HepG2 (cell line): ENCODE measurements around the gene PIGV. TPM values are rescaled to one million over a fixed set of nuclear protein-coding genes. Genes with fewer than 3 reads are reported as not detected.

ENCODE experiments used
- BHLHE40 ChIP-seq: IDR thresholded peaks from 2 replicates; pipeline ENCODE4 v1.6.1; 2011; ENCODE audit warnings: low read length, improper control_type of control experiment
- BORCS8-MEF2B ChIP-seq: sonication (generic); formaldehyde crosslinking; IDR thresholded peaks from 2 replicates; pipeline ENCODE4 v1.8.0; 2022; ENCODE audit warnings: mild to moderate bottlenecking, missing genetic modification reagents
- DDIT3 ChIP-seq: sonication (generic); formaldehyde crosslinking; IDR thresholded peaks from 2 replicates; pipeline ENCODE4 v1.4.0; 2020; ENCODE audit warnings: mild to moderate bottlenecking, missing genetic modification reagents
- EP300 ChIP-seq, 3 experiments: sonication (generic) in 1 of 3; formaldehyde crosslinking in 1 of 3; IDR thresholded peaks; 2 replicates each; pipeline versions ENCODE4 v1.5.1 to v1.6.1; 2011 to 2020; ENCODE audit warnings: low read depth in 2 of 3, low read length in 2 of 3, borderline replicate concordance in 1 of 3, improper control_type of control experiment in 1 of 3, mild to moderate bottlenecking in 1 of 3, missing genetic modification reagents in 1 of 3, moderate library complexity in 1 of 3
- KLF13 ChIP-seq: sonication (generic); formaldehyde crosslinking; IDR thresholded peaks from 2 replicates; pipeline ENCODE4 v1.4.0; 2020; ENCODE audit warnings: mild to moderate bottlenecking, missing genetic modification reagents
- NCOR1 ChIP-seq: fragments of 200-600 bp; sonication (generic); IDR thresholded peaks from 2 replicates; pipeline ENCODE4 v1.7.0; 2017; ENCODE audit warnings: antibody characterized with exemption, low read length, borderline replicate concordance
- NFRKB ChIP-seq: fragments of 450-650 bp; IDR thresholded peaks from 2 replicates; pipeline ENCODE4 v1.6.1; 2017
- PAWR ChIP-seq: sonication (generic); formaldehyde crosslinking; IDR thresholded peaks from 2 replicates; pipeline ENCODE4 v1.4.0; 2020; ENCODE audit warnings: missing genetic modification reagents, mild to moderate bottlenecking, borderline replicate concordance
- PBX2 ChIP-seq: IDR thresholded peaks from 2 replicates; pipeline ENCODE4 v1.6.1; 2016; ENCODE audit warnings: control low read depth
- SAFB2 ChIP-seq: sonication (generic); formaldehyde crosslinking; IDR thresholded peaks from 2 replicates; pipeline ENCODE4 v1.5.1; 2020; ENCODE audit warnings: missing genetic modification reagents, low read depth, mild to moderate bottlenecking, borderline replicate concordance
- ZKSCAN1 ChIP-seq: fragments of 150-350 bp; IDR thresholded peaks from 2 replicates; pipeline ENCODE4 v1.6.1; 2014; ENCODE audit warnings: low read length
- ZNF17 ChIP-seq: sonication (generic); formaldehyde crosslinking; IDR thresholded peaks from 2 replicates; pipeline ENCODE4 v1.5.0; 2020; ENCODE audit warnings: mild to moderate bottlenecking, missing genetic modification reagents
- ZNF282 ChIP-seq: fragments of 450-650 bp; IDR thresholded peaks from 2 replicates; pipeline ENCODE4 v1.6.1; 2018; ENCODE audit not compliant: partially characterized antibody
- ZNF317 ChIP-seq: sonication (generic); formaldehyde crosslinking; IDR thresholded peaks from 2 replicates; pipeline ENCODE4 v1.5.0; 2020; ENCODE audit warnings: mild to moderate bottlenecking, missing genetic modification reagents
- ZNF446 ChIP-seq: sonication (generic); formaldehyde crosslinking; IDR thresholded peaks from 2 replicates; pipeline ENCODE4 v1.5.0; 2020; ENCODE audit warnings: mild to moderate bottlenecking, missing genetic modification reagents
- ZNF629 ChIP-seq: sonication (generic); formaldehyde crosslinking; conservative IDR thresholded peaks from 2 replicates; pipeline ENCODE4 v1.5.0; 2020; ENCODE audit warnings: missing genetic modification reagents
- ZNF644 ChIP-seq: IDR thresholded peaks from 2 replicates; pipeline ENCODE4 v1.6.1; 2016; ENCODE audit warnings: low read depth
- ZNF737 ChIP-seq: sonication (generic); formaldehyde crosslinking; IDR thresholded peaks from 2 replicates; pipeline ENCODE4 v1.5.0; 2020; ENCODE audit warnings: missing genetic modification reagents, mild to moderate bottlenecking, borderline replicate concordance
- ZZZ3 ChIP-seq: sonication (generic); formaldehyde crosslinking; IDR thresholded peaks from 2 replicates; pipeline ENCODE4 v1.4.0; 2020; ENCODE audit warnings: missing genetic modification reagents, mild to moderate bottlenecking, borderline replicate concordance
- polyA plus RNA-seq, 8 experiments: library from polyadenylated mRNA; depleted of rRNA in 3 of 8; stranded (reverse) in 7 of 8; unstranded in 1 of 8; fragments of >200 nt; fragmentation: Illumina TruSeq in 4 of 8; extraction: Trizol in 4 of 8; gene quantifications; 2 replicates each; pipeline versions ENCODE4 v1.2.1 to v1.2.3, GENCODE V29; 2011 to 2016; ENCODE audit warnings: low read depth in 4 of 8, missing spikeins in 1 of 8, mixed read lengths in 1 of 8; ENCODE audit not compliant: insufficient read depth in 1 of 8
- total RNA-seq, 5 experiments: library from RNA; depleted of rRNA; stranded (reverse); fragments of >200 nt; fragmentation: Illumina TruSeq; extraction: Trizol; gene quantifications; 2 replicates each; pipeline ENCODE4 v1.2.3, GENCODE V29; 2016; ENCODE audit warnings: low read depth in 1 of 5
- TF ChIP-seq, protein P1 (sequence below): sonication (generic); formaldehyde crosslinking; IDR thresholded peaks from 2 replicates; pipeline ENCODE4 v1.5.1; 2020; ENCODE audit warnings: missing genetic modification reagents, mild to moderate bottlenecking, borderline replicate concordance
- TF ChIP-seq, protein P2 (sequence below): sonication (generic); formaldehyde crosslinking; conservative IDR thresholded peaks from 2 replicates; pipeline ENCODE4 v1.8.0; 2022; ENCODE audit warnings: missing genetic modification reagents
- TF ChIP-seq, protein P3 (sequence below): sonication (generic); formaldehyde crosslinking; IDR thresholded peaks from 2 replicates; pipeline ENCODE4 v1.8.0; 2022; ENCODE audit warnings: mild to moderate bottlenecking, missing genetic modification reagents; ENCODE audit not compliant: insufficient replicate concordance

Gene PIGV
- total and polyA plus RNA-seq, 2 of the 13 experiments (the other 11 are each of a cell fraction or from before 2014, with no cell fraction given) = 13.5 to 22.7 TPM

DNA sequence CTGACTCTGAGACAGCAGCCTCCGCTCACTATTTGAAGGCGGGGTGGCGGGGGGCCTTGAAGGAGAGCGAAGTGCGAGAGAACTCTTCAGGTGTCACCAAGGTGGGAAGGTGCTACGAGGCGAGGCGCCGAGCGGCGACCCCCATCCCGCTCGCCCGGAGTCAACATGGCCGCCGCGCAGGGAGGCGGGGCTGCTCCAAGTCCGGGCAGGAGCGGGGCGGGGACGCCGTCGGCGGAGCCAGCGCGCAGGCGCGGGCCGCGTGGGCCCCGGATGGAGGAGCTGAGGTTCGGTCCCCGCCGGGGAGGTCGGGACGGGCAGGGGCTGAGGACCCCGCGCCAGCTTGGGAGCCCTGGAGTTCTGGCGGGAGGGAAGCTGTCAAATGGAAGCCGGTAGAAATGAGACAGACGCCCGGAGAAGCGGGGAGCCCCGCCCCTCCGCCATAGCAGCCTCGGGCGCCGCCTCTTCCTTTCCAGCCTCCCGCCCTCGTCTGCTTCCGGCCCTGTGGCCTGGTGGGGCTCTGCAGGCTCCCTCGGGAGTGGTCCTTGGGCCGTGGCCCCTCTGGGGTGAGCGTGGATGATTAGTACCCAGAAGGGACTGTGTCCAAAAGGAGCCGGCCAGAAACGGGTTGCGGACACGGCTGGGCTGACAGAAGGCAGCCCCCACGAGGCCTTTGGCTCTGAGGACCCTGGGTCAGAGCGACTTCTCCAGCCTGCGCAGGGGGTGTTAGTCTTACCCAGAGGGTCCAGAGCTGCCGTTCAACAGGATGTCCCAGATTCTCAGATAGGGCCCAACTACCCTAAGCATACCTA, at the start of gene PIGV (continued):
- TF ChIP-seq EP300 (IDR thresholded peaks at IDR 0.05; ENCODE audit: low read depth in 2 of 2, low read length in 2 of 2) (no peak), EP300 (CRISPR knock-in tag; IDR thresholded peaks at IDR 0.05; ENCODE audit: borderline replicate concordance) (no peak), KLF13 (no peak), BHLHE40 (no peak), ZNF317 (no peak), NFRKB (peak; percentile 70; the same call in 1 of the 2 replicates), BORCS8-MEF2B (CRISPR knock-in tag) (peak; percentile 69), ZNF17 (CRISPR knock-in tag) (no peak), ZNF644 (CRISPR knock-in tag) (no peak), ZNF629 (CRISPR knock-in tag) (no peak), SAFB2 (no peak), NCOR1 (0 out of 2 replicates have a peak, but pooled peaks have one; percentile 19), ZNF282 (no peak), PBX2 (CRISPR knock-in tag) (no peak), DDIT3 (CRISPR knock-in tag) (no peak), ZKSCAN1 (no peak), ZNF446 (CRISPR knock-in tag) (0 out of 2 replicates have a peak, but pooled peaks have one; percentile 39), PAWR (CRISPR knock-in tag) (no peak), ZNF737 (CRISPR knock-in tag) (no peak), ZZZ3 (CRISPR knock-in tag) (no peak)
- TF ChIP-seq, protein P1, sequence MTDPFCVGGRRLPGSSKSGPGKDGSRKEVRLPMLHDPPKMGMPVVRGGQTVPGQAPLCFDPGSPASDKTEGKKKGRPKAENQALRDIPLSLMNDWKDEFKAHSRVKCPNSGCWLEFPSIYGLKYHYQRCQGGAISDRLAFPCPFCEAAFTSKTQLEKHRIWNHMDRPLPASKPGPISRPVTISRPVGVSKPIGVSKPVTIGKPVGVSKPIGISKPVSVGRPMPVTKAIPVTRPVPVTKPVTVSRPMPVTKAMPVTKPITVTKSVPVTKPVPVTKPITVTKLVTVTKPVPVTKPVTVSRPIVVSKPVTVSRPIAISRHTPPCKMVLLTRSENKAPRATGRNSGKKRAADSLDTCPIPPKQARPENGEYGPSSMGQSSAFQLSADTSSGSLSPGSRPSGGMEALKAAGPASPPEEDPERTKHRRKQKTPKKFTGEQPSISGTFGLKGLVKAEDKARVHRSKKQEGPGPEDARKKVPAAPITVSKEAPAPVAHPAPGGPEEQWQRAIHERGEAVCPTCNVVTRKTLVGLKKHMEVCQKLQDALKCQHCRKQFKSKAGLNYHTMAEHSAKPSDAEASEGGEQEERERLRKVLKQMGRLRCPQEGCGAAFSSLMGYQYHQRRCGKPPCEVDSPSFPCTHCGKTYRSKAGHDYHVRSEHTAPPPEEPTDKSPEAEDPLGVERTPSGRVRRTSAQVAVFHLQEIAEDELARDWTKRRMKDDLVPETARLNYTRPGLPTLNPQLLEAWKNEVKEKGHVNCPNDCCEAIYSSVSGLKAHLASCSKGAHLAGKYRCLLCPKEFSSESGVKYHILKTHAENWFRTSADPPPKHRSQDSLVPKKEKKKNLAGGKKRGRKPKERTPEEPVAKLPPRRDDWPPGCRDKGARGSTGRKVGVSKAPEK (CRISPR knock-in tag) = no peak
- TF ChIP-seq, protein P2, sequence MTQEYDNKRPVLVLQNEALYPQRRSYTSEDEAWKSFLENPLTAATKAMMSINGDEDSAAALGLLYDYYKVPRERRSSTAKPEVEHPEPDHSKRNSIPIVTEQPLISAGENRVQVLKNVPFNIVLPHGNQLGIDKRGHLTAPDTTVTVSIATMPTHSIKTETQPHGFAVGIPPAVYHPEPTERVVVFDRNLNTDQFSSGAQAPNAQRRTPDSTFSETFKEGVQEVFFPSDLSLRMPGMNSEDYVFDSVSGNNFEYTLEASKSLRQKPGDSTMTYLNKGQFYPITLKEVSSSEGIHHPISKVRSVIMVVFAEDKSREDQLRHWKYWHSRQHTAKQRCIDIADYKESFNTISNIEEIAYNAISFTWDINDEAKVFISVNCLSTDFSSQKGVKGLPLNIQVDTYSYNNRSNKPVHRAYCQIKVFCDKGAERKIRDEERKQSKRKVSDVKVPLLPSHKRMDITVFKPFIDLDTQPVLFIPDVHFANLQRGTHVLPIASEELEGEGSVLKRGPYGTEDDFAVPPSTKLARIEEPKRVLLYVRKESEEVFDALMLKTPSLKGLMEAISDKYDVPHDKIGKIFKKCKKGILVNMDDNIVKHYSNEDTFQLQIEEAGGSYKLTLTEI (CRISPR knock-in tag) = no peak
- TF ChIP-seq, protein P3, sequence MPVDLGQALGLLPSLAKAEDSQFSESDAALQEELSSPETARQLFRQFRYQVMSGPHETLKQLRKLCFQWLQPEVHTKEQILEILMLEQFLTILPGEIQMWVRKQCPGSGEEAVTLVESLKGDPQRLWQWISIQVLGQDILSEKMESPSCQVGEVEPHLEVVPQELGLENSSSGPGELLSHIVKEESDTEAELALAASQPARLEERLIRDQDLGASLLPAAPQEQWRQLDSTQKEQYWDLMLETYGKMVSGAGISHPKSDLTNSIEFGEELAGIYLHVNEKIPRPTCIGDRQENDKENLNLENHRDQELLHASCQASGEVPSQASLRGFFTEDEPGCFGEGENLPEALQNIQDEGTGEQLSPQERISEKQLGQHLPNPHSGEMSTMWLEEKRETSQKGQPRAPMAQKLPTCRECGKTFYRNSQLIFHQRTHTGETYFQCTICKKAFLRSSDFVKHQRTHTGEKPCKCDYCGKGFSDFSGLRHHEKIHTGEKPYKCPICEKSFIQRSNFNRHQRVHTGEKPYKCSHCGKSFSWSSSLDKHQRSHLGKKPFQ (CRISPR knock-in tag) = no peak
